GM12891 (cell line): ENCODE data around the gene TTYH3.

Experiments
- POLR2A ChIP-seq: IDR thresholded peaks from 2 replicates; pipeline ENCODE4 v1.6.1; 2011; ENCODE audit warnings: low read depth, low read length, control low read depth
- POLR2AphosphoS5 ChIP-seq: IDR thresholded peaks from 2 replicates; pipeline ENCODE4 v1.6.1; 2011; ENCODE audit warnings: low read depth, low read length, control low read depth
- SPI1 ChIP-seq: IDR thresholded peaks from 2 replicates; pipeline ENCODE4 v1.6.1; 2011; ENCODE audit warnings: low read depth, low read length, control low read depth
- TAF1 ChIP-seq: IDR thresholded peaks from 2 replicates; pipeline ENCODE4 v1.6.1; 2011; ENCODE audit warnings: low read depth, low read length, control low read depth

DNA sequence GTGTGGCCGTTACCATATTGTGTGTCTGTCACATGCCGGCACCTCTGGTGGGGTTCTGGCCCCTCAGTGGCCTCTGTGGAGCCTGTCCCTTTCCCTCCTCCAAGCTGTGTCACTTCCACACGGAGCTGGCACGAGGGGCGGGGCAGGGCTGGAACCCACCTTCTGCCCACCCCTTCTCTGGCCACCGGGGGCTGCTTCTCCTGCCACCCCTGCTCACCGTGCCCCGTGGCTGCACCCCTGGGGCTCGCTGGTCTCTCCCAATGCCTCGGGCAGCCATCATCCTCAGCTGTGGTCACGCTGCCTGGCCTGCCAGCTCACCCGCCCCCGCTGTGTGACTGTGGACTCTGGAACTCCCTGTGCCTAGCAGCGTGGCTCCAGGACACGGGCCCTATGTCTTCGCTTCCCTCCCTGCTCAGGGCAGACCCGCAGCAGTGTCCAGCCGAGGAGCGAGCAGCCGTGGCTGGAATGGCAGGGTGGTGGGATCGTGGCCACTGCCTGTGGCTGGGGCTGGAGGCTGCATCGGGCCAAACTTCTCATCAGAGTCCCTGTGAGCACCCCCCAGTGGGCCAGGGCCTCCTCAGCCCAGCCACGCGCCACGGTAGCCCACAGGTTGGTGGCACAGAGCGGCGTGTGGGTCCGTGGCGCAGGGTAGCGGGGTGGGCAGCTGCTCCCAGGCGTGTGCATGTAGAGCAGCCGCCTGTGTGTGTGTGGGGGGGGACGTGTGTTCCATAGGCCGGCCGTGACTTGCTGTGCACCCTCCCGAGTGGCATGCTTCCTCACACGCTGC, 8.1 kb downstream of the TTYH3 start:
- no peak for TF ChIP-seq POLR2A
- no peak for TF ChIP-seq POLR2AphosphoS5
- TF ChIP-seq TAF1, result no peak
- TF ChIP-seq SPI1, result no peak
